HepG2 (cell line): ENCODE results near the gene MAP3K19. TPM values are rescaled to one million over a fixed set of nuclear protein-coding genes. Genes with fewer than 3 reads are reported as not detected.
A peak's percentile ranks its signal among the peaks of the same experiment; 100 is the strongest.

ENCODE experiments used
- CBX2 ChIP-seq, 2 experiments: fragments of 200-600 bp in 1 of 2; sonication (generic); formaldehyde crosslinking in 1 of 2; IDR thresholded peaks; 2 replicates each; pipeline versions ENCODE4 v1.7.0 to v1.8.1; 2018 to 2022; ENCODE audit warnings: low read depth in 2 of 2, low read length in 1 of 2, mild to moderate bottlenecking in 1 of 2, missing genetic modification reagents in 1 of 2
- CC2D1A ChIP-seq: sonication (generic); formaldehyde crosslinking; IDR thresholded peaks from 2 replicates; pipeline ENCODE4 v1.8.1; 2023; ENCODE audit warnings: mild to moderate bottlenecking, missing genetic modification reagents
- CENPX ChIP-seq: sonication (generic); formaldehyde crosslinking; IDR thresholded peaks from 2 replicates; pipeline ENCODE4 v1.9.0; 2021; ENCODE audit warnings: mild to moderate bottlenecking, missing genetic modification reagents, moderate library complexity
- EZH2 ChIP-seq: conservative IDR thresholded peaks from 2 replicates; pipeline ENCODE4 v1.6.1; 2012; ENCODE audit warnings: mild to moderate bottlenecking, low read depth, low read length, moderate library complexity
- FOXO1 ChIP-seq: sonication (generic); formaldehyde crosslinking; IDR thresholded peaks from 2 replicates; pipeline ENCODE4 v1.4.0; 2020; ENCODE audit warnings: missing genetic modification reagents
- GLI4 ChIP-seq: sonication (generic); formaldehyde crosslinking; IDR thresholded peaks from 2 replicates; pipeline ENCODE4 v1.5.1; 2020; ENCODE audit warnings: missing genetic modification reagents, mild to moderate bottlenecking, moderate library complexity, borderline replicate concordance
- HNRNPLL ChIP-seq: fragments of 200-400 bp; formaldehyde crosslinking; IDR thresholded peaks from 2 replicates; pipeline ENCODE4 v1.6.1; 2017; ENCODE audit warnings: mild to moderate bottlenecking, low read depth, low read length; ENCODE audit not compliant: poor library complexity, severe bottlenecking
- HOXA7 ChIP-seq: sonication (generic); formaldehyde crosslinking; IDR thresholded peaks from 2 replicates; pipeline ENCODE4 v1.8.1; 2022; ENCODE audit warnings: mild to moderate bottlenecking, missing genetic modification reagents, moderate library complexity
- PRMT3 ChIP-seq: sonication (generic); formaldehyde crosslinking; IDR thresholded peaks from 2 replicates; pipeline ENCODE4 v1.8.1; 2022; ENCODE audit warnings: low read depth, mild to moderate bottlenecking, moderate library complexity, missing genetic modification reagents, borderline replicate concordance
- RAD51 ChIP-seq: fragments of 450-650 bp; IDR thresholded peaks from 2 replicates; pipeline ENCODE4 v1.6.1; 2016; ENCODE audit warnings: borderline replicate concordance
- SP5 ChIP-seq: IDR thresholded peaks from 2 replicates; pipeline ENCODE4 v1.6.1; 2016; ENCODE audit warnings: low read depth, borderline replicate concordance
- SRF ChIP-seq: IDR thresholded peaks from 2 replicates; pipeline ENCODE4 v1.6.1; 2011; ENCODE audit warnings: mild to moderate bottlenecking, low read depth, low read length, moderate library complexity
- ZNF713 ChIP-seq: sonication (generic); formaldehyde crosslinking; IDR thresholded peaks from 2 replicates; pipeline ENCODE4 v1.4.0; 2020; ENCODE audit warnings: mild to moderate bottlenecking, missing genetic modification reagents
- polyA plus RNA-seq, 8 experiments: library from polyadenylated mRNA; depleted of rRNA in 3 of 8; stranded (reverse) in 7 of 8; unstranded in 1 of 8; fragments of >200 nt; fragmentation: Illumina TruSeq in 4 of 8; extraction: Trizol in 4 of 8; gene quantifications; 2 replicates each; pipeline versions ENCODE4 v1.2.1 to v1.2.3, GENCODE V29; 2011 to 2016; ENCODE audit warnings: low read depth in 4 of 8, missing spikeins in 1 of 8, mixed read lengths in 1 of 8; ENCODE audit not compliant: insufficient read depth in 1 of 8
- total RNA-seq, 5 experiments: library from RNA; depleted of rRNA; stranded (reverse); fragments of >200 nt; fragmentation: Illumina TruSeq; extraction: Trizol; gene quantifications; 2 replicates each; pipeline ENCODE4 v1.2.3, GENCODE V29; 2016; ENCODE audit warnings: low read depth in 1 of 5
- TF ChIP-seq, protein P1 (sequence below): sonication (generic); formaldehyde crosslinking; IDR thresholded peaks from 2 replicates; pipeline ENCODE4 v1.5.0; 2020; ENCODE audit warnings: missing genetic modification reagents, mild to moderate bottlenecking, borderline replicate concordance

Gene MAP3K19
- total and polyA plus RNA-seq, 2 of the 13 experiments (the other 11 are each of a cell fraction or from before 2014, with no cell fraction given), result not detected

DNA sequence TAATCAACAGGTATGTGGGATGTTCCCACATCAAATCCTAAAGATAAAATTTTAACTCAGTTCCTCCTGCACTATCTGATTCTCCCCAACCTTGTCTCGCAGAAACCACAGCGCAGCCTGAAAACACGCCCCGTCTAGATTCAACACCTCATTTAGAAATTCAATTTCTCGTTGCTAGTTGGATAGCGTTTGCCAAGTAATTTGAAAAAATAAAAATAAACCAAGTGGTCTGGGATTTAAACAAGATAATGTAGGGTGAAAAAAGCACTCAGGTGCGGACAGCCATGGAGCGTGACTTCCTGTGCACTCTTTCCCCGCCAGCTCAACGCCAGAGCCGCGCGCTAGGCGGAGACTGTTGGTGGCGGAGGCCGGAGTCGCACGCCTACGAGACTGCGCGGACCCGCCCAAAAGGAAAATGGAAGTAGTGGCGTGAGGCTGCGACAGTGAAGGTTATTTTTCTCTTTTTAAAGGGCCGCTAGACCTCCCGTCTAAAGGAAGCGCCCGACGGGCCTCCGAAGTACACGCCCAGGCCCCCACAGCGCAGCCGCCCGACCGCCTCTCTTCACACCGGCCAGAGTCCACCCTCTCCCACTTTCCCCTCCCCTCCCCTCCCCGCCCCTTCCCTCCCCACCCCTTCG is 129.2 kb downstream of the MAP3K19 start (continued):
- TF ChIP-seq GLI4 (CRISPR knock-in tag) (0 out of 2 replicates have a peak, but pooled peaks have one; percentile 16), HNRNPLL (peak; percentile 95), FOXO1 (CRISPR knock-in tag) (no peak), CBX2 (IDR thresholded peaks at IDR 0.05; ENCODE audit: low read depth, low read length) (no peak), CBX2 (CRISPR knock-in tag; IDR thresholded peaks at IDR 0.05; ENCODE audit: low read depth) (0 out of 2 replicates have a peak, but pooled peaks have one; percentile 18), EZH2 (no peak), SP5 (CRISPR knock-in tag) (peak; percentile 35; the same call in 1 of the 2 replicates), RAD51 (no peak), ZNF713 (CRISPR knock-in tag) (no peak), CC2D1A (CRISPR knock-in tag) (no peak), PRMT3 (CRISPR knock-in tag) (no peak; the same call in 1 of the 2 replicates), SRF (no peak), HOXA7 (no peak), CENPX (no peak)
- TF ChIP-seq, protein P1, sequence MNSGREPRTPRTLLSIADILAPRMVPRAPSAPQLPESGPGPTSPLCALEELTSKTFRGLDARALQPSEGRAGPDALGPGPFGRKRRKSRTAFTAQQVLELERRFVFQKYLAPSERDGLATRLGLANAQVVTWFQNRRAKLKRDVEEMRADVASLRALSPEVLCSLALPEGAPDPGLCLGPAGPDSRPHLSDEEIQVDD, result 0 out of 2 replicates have a peak, but pooled peaks have one; percentile 67
